Stimulated activated CD4-positive, alpha-beta T cell treated with anti-CD3 and anti-CD28 coated beads, Interleukin-2, amount 100 ng/mL, for 48 hours (primary cell): Measurements from ENCODE around the gene OR2AG2.
"Not testable (repeated sequence)": the region's sequence is repeated elsewhere in the genome, so short reads cannot be mapped to it uniquely, and the experiment has no call there.

Source experiments
- DNase-seq, 2 donors: peaks; one replicate each; pipeline ENCODE4 v3.0.0-alpha.2; 2020

Gene OR2AG2, protein sequence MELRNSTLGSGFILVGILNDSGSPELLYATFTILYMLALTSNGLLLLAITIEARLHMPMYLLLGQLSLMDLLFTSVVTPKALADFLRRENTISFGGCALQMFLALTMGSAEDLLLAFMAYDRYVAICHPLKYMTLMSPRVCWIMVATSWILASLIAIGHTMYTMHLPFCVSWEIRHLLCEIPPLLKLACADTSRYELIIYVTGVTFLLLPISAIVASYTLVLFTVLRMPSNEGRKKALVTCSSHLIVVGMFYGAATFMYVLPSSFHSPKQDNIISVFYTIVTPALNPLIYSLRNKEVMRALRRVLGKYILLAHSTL

DNA sequence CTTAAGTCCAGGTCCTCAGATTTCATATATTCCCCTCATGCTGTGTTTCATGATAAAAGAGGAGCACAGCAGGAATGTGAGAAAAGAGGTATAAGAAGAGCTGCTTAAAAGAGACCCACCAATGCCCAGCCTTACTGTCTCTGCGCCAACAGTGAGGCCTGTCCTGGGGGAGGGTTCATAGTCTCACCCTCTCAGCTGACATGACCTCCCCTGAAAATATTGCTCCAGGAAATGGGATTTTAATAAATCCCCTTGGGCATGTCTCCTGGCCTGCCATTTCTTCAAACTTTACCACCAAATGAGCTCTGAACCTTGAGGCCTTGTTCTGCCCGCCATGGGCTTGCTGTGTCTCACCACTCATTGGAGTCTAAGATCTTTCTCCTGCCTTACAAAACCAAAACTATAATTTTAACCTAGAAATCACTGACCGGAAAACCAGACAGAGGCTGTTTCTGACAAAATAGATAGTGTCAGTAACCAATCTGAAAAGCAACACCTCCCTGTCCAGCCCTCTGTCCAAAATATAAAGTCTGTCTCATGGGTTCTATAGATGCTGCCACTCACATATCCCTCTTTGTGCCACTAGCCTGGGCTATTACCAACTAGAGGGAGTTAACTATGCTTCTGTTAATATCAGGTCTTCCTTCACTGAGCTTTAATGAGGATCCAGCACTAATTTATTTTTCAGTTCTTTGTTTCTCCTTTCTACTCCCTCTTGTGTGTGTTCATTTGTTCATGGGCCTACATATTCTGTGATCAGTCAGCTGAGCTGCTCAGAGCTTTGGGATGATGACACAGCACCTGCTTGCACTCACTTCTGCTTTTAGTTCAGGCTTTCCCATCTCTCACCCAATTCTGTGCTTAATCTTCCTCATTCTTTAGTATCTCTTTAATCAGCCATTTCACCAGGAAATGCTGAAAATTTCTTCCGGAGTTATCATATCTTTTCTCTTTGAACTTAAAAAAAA lies at the start of gene OR2AG2:
Gene OR2AG2, minus strand, starts transcription at position 51 of the 968 bp plus-strand sequence. CDS start 3,019 bp downstream, outside the sequence.
- DNase-seq, result no peak

DNA sequence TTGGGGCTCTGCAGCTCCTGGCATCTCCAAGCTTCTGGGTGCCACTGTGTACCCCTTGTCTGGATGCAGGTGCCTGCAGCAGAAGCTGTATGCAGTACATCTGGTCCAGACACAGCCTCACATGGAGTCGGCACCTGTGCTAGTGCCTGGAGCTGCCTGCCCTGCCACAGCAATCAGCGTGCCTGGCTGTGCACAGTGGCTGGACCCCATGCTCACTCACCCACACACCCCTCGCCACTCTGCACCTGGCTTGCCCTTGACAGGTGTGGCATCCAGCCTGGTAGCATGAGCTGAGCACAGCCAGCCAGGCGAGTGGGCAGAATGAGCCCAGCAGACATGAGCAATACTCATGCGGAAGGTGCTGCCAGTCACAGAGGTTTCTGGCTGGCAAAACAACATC lies 47.2 kb upstream of the OR2AG2 start:
- no peak for DNase-seq

DNA sequence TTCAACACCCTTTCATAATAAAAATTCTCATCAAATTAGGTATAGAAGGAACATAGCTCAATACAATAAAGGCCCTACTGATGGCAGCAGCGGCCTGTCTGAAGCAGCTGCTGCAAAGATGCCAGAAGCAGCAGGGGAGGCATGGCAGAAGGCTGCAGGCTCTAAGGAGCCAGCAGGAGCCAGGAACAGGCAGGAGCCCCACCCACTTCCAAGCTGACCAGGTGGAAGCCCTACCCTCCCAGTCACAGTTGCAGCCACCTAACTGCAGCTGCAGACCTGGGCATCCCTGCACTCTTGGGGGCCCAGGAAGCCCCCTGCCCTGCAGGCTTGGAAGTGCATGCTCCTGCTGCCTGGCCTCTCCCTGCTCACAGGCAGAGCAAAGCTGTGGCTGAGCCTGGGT lies 45.9 kb upstream of the OR2AG2 start:
- DNase-seq, result no peak

DNA sequence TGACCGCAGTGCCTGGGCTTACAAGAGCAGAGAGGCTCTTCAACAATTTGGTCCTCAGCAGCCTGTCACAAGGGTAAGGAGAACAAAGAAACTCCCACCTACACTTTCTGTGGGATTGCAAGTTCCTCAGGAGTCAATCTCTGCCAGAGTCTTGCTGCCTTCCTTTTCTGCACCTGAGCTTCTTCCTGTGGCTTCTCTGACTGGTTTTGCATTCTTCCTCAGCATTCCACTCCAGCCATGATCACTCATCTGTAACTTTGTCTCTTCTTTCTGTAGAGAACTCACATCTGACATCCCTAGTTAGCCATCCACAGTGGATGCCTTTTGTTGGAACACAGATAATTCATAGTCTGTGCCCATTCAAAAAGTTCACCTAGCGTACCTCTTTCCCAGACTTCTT lies 41.9 kb upstream of the OR2AG2 start:
- DNase-seq, result no peak

DNA sequence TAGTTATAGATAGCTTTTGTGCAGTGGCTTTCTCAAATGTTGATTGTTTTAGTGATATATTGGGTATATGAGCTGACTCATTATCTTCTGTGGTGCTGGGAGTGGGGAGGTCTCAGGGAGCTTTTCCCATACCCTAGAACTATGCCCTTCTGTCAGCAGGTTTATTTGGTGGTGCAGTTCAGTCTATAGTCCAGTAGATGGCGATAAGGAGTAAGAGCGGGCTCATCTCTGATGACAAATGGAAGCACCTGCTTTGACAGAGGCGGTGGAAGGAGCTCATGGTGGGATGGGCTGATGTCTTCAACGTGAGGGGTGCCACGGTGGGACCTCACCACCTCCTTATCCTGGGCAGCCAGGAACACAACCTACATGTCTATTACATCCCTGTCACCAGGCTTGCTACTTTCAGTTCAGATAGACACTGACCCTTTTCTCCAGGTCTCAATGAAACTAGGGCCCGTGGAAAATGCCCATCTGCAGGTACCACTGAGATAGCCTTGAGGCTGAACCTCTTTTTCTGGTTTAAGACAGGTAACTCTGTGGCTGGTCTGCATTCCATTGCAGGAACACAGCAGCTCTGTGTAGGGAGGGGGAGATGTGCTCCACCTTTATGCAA lies 40.7 kb upstream of the OR2AG2 start:
- DNase-seq, result peak; percentile 16 to 36

DNA sequence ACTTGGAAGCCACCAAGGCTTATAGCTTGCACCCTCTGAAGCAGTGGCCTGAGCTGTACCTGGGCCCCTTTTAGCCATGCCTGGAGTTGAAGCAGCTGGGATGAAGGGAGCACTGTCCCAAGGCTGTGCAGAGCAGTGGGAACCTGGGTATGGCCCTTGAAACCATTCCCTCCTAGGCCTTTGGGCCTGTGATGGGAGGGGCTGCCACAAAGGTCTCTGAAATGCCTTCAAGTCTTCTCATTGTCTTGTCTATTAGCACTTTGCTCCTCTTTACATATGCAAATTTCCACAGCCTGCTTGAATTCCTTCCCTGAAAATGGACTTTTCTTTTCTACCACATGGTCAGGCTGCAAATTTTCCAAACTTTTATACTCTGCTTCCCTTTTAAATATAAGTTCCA lies 29.3 kb upstream of the OR2AG2 start:
- not testable (repeated sequence) for DNase-seq

DNA sequence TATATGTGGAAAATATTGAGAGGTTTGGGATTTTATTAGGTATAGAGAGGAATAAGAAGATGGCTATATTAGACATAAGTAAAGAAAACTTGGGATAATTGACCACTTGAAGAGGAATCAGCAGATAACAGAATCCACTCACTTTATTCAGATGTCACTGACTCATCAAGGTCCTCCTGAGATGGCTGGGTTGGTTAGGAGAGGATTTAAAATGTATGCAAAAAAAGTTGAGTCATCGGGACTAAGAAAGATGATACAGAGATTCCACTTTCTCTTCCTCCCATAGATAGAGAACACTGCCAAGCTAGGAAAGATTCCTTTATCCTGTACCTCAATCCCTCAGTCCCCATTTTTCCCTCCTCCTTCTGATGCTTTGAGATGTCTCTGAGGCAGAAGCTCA lies 27.6 kb upstream of the OR2AG2 start, which contains the start of gene OR6A2:
Gene OR6A2, minus strand, starts transcription at position 288 of the 400 bp plus-strand sequence. CDS start 3,981 bp downstream, outside the sequence.
- DNase-seq, result no peak

DNA sequence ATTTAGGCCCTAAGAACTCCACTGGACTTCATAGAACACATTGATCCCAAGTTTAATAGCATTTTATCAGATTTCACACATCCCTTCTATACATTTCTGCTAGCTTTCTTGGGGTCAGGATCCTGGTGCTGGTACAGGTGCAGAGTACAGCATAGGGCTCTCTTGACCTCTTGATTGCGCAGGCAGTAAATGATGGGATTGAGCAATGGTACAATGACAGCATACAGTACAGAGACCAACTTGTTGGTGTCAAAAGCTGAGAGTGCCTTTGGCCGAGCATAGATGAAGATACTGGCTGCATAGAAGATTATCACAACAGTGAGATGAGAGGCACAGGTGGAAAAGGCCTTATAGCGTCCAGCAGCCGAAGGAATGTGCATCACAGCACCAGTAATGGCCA lies 22.9 kb upstream of the OR2AG2 start:
- DNase-seq, result no peak

DNA sequence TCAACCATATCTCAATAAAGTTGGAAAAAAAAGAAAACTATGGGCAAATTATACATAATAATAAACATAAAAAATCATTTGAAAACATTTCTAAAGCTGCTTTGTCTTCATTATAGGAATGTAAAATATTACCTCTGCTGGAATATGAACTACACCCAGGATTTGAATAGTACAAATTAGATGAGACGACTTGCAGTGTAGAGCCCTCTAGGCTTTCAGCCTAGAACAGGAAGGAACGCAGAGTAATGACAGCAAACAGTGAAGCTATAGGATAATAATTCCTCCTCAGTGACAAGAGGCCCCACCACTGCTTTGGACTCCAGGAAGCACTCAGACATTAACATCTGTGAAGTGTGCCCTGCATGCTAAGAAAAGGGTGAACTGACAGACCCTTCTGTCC lies 18.8 kb upstream of the OR2AG2 start:
- DNase-seq, result no peak

DNA sequence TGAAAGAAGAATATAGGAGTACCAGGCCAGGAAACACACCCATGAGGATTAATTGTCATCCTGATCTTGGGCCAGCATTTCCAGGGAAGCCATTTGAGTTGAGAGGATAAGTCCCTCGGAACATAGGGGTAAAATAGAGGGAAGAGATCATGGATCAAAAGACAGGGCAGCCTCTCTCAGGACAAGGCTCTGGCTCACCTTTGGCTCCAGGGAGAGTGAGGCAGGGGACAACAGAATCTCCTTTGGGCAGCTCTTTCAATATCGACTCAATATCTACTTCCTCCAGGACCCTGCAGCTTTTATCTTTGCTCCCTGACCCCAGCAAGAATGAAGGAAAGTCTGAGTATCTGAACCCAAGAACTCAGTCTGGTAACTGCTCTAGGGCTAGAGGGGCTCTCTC lies 10.9 kb upstream of the OR2AG2 start, which contains the start of gene OR2AG1:
Gene OR2AG1, plus strand, starts transcription at position 301 of the 400 bp plus-strand sequence. CDS start 2,018 bp downstream, outside the sequence.
- DNase-seq, result no peak

DNA sequence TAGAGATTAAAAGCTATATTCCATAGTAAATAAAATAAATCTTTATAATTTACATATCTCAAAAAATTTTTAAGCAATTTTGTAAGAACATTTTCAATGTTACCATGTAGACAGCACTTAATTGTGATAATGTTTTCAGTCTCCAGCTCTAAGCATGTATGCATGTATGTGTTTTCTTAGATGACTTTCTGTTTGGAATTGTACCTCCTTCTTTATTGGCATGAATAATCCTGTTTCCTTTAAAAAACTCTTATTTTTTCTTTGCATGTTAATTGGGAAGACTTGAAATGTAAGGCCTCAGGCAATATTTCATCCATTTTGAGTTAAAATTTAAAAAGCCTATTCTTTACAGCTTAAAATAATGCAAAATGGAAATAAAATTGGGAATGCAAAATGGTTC lies 9.1 kb upstream of the OR2AG2 start:
- no peak for DNase-seq

DNA sequence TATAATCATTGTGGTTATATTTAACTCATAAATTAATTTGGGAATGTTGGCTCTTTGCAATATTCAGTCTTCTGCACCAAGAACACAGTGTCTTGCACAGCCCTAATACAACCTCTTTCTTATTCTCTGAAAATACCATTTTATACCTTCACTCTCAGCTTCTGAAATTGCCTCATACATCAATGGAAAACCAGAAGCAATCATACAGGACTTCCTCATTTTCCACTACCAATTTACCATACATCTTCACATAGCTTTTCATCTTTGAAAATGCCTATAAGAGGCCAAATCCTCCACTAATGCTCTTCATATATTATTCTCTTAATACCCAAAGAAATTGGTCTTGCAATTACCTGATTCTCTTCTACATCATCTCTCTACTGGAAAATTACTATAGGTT lies 6.7 kb upstream of the OR2AG2 start:
- DNase-seq, result no peak

DNA sequence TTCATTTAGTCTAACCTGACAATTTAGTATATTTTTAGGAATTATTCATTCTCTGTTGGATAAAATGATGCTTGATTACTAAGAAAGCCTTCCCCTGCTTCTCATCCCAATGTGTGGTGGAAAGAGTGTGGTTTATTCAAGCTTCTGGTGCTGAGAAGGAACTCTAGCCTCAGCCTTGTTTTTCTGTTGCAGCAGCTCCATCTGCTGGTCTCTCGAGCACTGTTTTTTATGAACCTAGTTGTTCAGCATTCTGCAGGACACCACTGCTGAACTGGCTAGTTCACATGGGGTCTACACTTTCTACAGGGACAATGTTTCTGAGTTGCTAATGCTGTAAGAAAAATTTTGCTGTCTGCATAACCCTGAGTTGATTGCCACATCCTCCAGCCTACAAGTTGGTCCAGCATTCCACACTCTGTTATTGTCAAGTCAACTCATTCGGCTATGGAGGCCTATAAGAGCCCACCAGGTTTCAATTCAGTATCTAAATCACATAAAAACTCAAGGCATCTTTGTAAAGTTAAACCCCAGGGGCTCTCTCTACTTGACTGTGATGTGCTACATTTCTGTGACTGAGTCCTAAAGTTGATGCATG lies 14.3 kb downstream of the OR2AG2 start:
- peak; percentile 32 to 54 for DNase-seq

DNA sequence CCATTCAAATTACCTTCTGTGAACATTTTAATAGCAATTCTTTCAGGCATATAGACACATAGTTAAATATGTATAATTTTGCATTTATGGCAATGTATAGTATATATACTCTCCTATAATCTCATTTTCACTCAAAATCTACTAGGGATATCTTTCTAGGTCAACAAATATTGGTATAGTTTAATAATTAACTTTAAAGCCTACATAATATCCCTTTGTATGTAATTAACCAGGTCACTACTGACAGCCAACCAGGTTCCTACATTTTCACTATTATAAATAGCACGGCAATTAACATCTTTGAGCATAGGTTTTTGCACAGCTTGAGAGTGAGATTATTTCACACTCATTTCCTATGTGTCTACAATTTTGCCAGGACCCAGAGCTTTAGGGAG lies 15.8 kb downstream of the OR2AG2 start:
- DNase-seq, result no peak

DNA sequence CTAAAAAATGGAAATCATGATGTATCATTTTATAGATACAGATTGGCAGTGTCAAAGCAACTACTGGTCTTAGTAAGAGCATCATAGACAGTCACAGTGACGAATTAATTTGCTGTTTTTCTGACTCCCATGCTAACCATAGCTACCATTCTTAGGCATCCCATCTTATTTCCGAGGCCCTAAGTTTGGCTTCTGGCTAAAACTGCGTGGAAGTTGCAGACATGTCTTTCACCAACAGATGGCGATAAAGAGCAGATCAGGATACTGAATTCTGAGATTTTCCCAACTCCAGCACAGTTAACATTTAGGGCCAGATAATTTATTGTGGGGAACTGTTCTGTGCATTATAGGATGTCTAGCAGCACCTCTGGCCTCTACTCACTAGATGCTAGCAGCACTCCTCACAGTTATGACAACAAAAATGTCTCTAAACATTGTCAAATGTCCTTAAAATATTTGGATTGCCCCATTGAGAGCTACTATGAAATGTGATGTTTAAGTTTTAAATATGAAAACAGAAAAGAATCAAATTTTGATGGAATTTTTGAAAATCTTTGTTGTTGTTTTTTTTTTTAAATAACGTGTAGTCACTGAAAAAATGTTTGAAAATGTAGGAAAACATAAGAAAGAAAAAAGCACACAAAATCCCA lies 16.3 kb downstream of the OR2AG2 start:
- peak; percentile 34 to 49 for DNase-seq

DNA sequence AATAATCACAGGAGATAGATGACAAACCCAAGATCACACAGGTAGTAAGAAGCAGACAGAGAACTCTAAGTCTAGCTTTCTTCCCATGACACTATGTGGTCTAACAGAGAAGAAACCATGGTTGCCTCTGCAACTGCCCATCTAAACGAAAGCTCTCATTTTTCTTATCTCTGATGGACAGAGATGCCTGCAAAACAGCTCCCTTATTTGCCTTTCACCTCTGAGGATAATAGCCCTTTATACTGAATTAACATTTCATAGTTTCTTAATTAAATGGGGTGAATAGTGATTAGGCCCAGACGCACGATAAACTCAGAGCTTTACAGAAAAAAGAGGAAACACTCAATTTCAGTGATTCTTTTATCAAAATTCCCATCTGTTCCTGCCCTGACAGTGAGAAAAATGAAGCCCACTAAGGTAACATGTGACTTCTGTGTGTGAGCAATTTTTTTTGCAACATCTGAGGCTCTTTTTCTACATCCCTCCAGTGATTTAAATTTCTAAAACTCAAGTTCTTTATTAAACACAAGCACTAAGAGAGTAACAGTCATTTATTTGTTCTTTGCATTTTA lies 24.6 kb downstream of the OR2AG2 start:
- no peak for DNase-seq

DNA sequence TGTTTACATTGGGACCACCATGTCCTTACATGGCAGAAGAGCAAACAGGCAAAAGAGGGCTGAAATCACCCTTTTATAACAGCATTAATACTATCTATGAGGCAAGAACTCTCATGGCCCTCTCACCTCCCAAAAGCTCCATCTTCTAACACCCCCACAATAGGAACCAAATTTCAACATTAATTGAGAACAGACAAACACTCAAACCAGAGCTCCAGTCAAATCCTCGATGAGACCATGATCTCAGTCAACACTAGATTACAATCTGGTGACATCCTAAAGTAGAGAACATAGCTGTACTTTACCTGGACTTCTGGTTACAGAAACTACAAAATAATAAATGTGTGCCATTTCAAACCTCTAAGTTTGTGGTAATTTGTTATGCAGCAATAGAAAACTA lies 25.1 kb downstream of the OR2AG2 start:
- DNase-seq, result no peak

DNA sequence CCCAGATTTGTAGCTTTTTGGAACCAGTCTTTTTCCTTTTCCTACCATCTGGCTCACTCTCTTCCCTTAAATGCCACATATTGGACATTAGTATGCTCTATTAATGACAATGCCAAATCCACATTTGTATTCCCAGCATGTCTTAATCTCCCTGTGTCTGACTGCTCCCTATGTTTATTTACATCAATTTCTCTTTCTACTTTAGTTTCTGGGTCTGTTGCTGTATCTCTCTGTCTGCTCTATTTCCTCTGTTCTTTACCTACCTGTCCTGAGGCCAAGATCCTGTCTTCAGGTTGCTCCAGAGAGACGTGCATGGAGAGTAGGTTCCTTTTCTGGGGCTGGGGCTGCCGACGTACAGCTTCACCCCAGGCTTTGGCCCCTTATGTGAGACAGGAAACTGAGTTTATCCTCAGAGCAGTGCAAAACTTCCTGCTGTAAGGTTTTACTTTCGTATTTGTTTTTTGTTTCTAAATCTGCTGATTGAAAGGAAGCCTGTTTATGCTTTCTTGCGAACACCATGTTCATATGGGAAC lies 25.6 kb downstream of the OR2AG2 start:
- no peak for DNase-seq

DNA sequence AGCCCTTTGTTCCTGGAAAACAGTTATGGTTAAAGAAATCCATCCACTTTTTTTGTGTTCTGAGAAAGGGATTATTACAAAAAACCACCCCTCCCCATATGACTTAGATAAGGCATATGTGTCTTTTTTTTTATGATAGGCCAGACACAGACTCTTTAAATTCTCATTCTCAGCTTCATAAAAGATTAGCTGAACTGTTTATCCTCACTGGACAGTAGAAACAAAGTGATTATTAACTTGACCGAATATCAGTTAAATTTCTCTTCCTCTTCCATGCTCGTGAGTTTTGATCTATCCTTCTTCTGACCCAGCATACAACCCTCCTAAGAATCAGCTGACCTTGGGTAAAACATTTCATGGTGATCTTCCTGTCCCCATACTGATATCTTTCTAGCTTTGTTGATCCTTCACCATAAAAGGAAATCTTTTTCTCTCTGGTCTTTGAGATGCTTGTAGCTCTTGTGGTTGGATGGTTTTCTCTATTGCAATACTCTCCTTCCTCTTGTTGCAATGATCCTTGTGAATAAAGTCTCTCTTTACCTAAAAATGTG lies 26.2 kb downstream of the OR2AG2 start:
- no peak for DNase-seq

DNA sequence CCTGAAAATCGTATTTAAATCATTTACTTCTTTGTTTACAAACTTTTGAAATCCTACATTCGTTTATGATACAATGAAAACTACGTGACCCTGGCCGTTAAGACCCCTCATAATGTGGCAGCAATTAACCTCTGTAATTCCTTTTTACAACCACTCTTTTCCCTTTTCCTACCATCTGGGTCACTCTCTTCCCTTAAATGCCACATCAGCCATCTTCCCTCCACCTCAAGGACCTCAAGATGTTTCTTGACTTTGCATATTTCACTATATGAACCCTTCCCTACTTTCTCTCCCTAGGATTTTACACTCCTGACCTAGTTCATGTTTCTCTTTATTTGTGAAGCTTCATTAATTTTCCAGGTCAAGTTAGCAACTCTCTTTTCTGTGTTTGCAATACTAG lies 26.8 kb downstream of the OR2AG2 start:
- no peak for DNase-seq

DNA sequence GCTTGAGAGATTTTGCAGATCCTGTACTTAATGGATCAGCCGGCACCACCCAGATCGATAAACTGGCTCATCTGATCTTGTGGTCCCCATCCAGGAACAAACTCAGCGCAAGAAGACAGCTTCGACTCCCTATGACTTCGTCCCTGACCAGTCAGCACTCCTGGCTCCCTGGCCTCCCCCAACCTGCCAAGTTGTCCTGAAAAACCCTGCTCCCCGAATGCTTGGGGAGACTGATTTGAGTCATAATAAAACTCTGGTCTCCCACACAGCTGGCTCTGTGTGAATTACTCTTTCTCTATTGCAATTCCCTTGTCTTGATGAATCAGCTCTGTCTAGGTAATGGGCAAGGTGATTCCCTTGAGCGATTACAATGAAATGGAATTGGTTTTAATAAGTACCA lies 29.5 kb downstream of the OR2AG2 start:
- DNase-seq, result no peak
